Left lung (tissue), 10 donors: ENCODE data around the gene CLN6. TPM values are rescaled to one million over a fixed set of nuclear protein-coding genes. Genes with fewer than 3 reads are reported as not detected.

Experiments used
- ATAC-seq: fragments of 200-7000 bp; cut with Tn5 transposase; one replicate; pipeline ENCODE4 v1.9.1; 2020; ENCODE audit warnings: moderate library complexity
- DNase-seq, 4 donors: peaks; one replicate each; pipeline ENCODE4 v3.0.0-alpha.2; 2013 to 2020
- H3K27ac ChIP-seq, 2 donors: fragments of 200-600 bp; sonication (generic) in 1 of 2; one replicate each; pipeline versions ENCODE4 v1.5.0 to v1.8.0; 2020 to 2021
- H3K27me3 ChIP-seq, 2 donors: fragments of 200-600 bp; sonication (generic) in 1 of 2; one replicate each; pipeline versions ENCODE4 v1.5.0 to v1.8.0; 2020 to 2021
- H3K36me3 ChIP-seq, 2 donors: fragments of 200-600 bp; sonication (generic) in 1 of 2; one replicate each; pipeline versions ENCODE4 v1.5.0 to v1.8.0; 2020 to 2021
- H3K4me1 ChIP-seq, 2 donors: fragments of 200-600 bp; one replicate each; pipeline ENCODE4 v1.8.0; 2021
- H3K4me3 ChIP-seq, 2 donors: fragments of 200-600 bp; sonication (generic) in 1 of 2; one replicate each; pipeline versions ENCODE4 v1.5.0 to v1.8.0; 2020 to 2021; ENCODE audit warnings: mild to moderate bottlenecking in 1 of 2
- H3K9me3 ChIP-seq, 2 donors: fragments of 200-600 bp; sonication (generic) in 1 of 2; one replicate each; pipeline versions ENCODE4 v1.5.0 to v1.8.0; 2020 to 2021
- CTCF ChIP-seq, 2 donors: fragments of 200-600 bp; sonication (generic) in 1 of 2; IDR thresholded peaks; one replicate each; pipeline versions ENCODE4 v1.5.0 to v1.8.0; 2021; ENCODE audit warnings: antibody characterized with exemption in 2 of 2
- intact Hi-C, 2 donors: fragments of 100-400 bp; cut with DNase I; formaldehyde crosslinking; loops; one replicate each; pipeline versions ENCODE4 v1.11.2 to v1.14.2; 2022
- polyA plus RNA-seq, 6 donors: library from polyadenylated mRNA; unstranded; fragments of 120-200 nt; gene quantifications; one replicate each; pipeline ENCODE4 v1.2.1, GENCODE V29; 2013; ENCODE audit not compliant: insufficient read length in 6 of 6
- total RNA-seq, 2 donors: library from RNA; stranded (reverse); fragmentation: NEBNext Ultra II Directional; extraction: Animal tissue kit (Norgen Biotek cat#: 25700); gene quantifications; one replicate each; pipeline ENCODE4 v1.2.1, GENCODE V29; 2021
- donor health status: DM: no; HTN: yes; CAD: no.
- donor health status: DM: no; HTN: no; CAD: no.

The CLN6 gene
- total and polyA plus RNA-seq, 8 donors = 28.3 to 50.3 (median 37.5) TPM

- peaks cover 9 to 32% of the 10 kb centered on the region in 2 donors for H3K4me1 ChIP-seq
- intact Hi-C loops = no loop called here
- H3K9me3 ChIP-seq = no peaks in the 10 kb centered on the region
- no peak for TF ChIP-seq CTCF (IDR thresholded peaks at IDR 0.05)
- no peak overlapping the region for H3K4me3 ChIP-seq
- DNase-seq (no peak), ATAC-seq (no peak)
- peaks cover 0 to 12% of the 10 kb centered on the region in 2 donors for H3K36me3 ChIP-seq
- H3K27me3 ChIP-seq = no peaks in the 10 kb centered on the region
- no peak overlapping the region for H3K27ac ChIP-seq
Observed at GRCh38 chr15:68201879-68202261, 27.7 kb downstream of the CLN6 start.

DNA sequence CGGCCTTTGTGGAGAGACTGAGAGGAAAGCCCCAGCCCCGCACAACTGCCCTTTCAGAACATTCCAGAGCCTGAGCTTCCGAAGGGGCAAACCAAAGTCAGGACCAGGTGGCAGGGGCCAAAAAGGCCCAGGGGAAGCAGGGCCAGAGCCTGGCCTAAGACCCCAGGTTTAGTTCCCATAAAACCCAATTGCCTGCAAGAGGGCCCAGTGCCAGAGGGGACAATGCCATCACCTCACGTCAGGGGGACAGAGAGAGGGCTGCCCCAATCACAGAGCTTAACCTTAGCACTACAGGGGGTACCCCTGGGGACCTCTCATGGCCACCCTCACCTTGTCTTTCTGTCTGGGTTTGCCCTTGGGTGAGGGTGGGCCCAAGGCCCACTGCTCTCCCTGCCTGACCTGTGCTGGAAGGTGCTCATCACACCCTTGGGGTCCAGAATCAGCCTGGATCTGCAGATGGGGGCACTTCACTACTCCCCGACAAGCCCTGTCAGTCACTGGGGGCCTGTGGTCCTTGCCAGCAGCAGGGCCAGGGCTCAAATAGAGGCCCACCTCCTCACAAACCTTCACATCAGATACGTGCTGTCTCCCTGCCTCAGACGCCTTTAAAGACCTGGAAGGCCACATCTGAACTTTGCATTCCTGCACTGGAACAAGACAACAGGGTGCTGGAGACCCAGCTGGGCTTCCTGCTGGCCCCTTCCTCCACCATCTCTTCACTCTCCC lies 28.2 kb downstream of the CLN6 start:
- Histone ChIP-seq H3K27ac (no peak overlapping the region), H3K27me3 (no peaks in the 10 kb centered on the region), H3K9me3 (no peaks in the 10 kb centered on the region), H3K4me1 (peaks cover 8 to 26% of the 10 kb centered on the region in 2 donors), H3K36me3 (peaks cover 0 to 18% of the 10 kb centered on the region in 2 donors), H3K4me3 (no peak overlapping the region)
- no peak for ATAC-seq
- DNase-seq = no peak
- TF ChIP-seq CTCF (IDR thresholded peaks at IDR 0.05) = no peak
- intact Hi-C loops = no loop called here

GRCh38 chr15:68200016-68200861 lies 29.3 kb downstream of the CLN6 start:
- no peak overlapping the region for H3K27ac ChIP-seq
- no peak overlapping the region for H3K4me3 ChIP-seq
- no peak for DNase-seq
- H3K9me3 ChIP-seq = no peaks in the 10 kb centered on the region
- TF ChIP-seq CTCF (IDR thresholded peaks at IDR 0.05) = no peak
- intact Hi-C loops = no loop called here
- peaks cover 0 to 29% of the 10 kb centered on the region in 2 donors for H3K36me3 ChIP-seq
- no peak for ATAC-seq
- no peaks in the 10 kb centered on the region for H3K27me3 ChIP-seq
- H3K4me1 ChIP-seq = peaks cover 0 to 15% of the 10 kb centered on the region in 2 donors

- intact Hi-C loops = no loop called here
- Histone ChIP-seq H3K4me3 (no peak overlapping the region), H3K9me3 (no peaks in the 10 kb centered on the region), H3K27ac (no peak overlapping the region), H3K27me3 (no peaks in the 10 kb centered on the region), H3K4me1 (peaks cover 0 to 6% of the 10 kb centered on the region in 2 donors), H3K36me3 (peaks cover 0 to 38% of the 10 kb centered on the region in 2 donors)
- ATAC-seq (no peak), DNase-seq (no peak)
- TF ChIP-seq CTCF (IDR thresholded peaks at IDR 0.05) = no peak
Observed at GRCh38 chr15:68199340-68199739, 30.2 kb downstream of the CLN6 start.
